Effector memory CD4-positive, alpha-beta T cell (primary cell): Measurements from ENCODE around the gene USP34.

Source experiments
- DNase-seq, 3 donors: peaks; one replicate each; pipeline ENCODE4 v3.0.0-alpha.2; 2020
- H3K27ac ChIP-seq: 2 replicates; pipeline ENCODE4 v1.7.0; 2013; ENCODE audit warnings: mild to moderate bottlenecking, low read length, moderate library complexity; ENCODE audit not compliant: insufficient read depth, poor library complexity, severe bottlenecking
- H3K27me3 ChIP-seq: replicated peaks from 2 replicates; pipeline ENCODE4 v1.7.0; 2013; ENCODE audit warnings: mild to moderate bottlenecking, low read length; ENCODE audit not compliant: insufficient read depth, control insufficient read depth, poor library complexity, severe bottlenecking
- H3K36me3 ChIP-seq: 2 replicates; pipeline ENCODE4 v1.7.0; 2013; ENCODE audit warnings: mild to moderate bottlenecking, low read length, moderate library complexity; ENCODE audit not compliant: control insufficient read depth, insufficient read depth
- H3K4me1 ChIP-seq: 2 replicates; pipeline ENCODE4 v1.7.0; 2013; ENCODE audit warnings: low read length, mild to moderate bottlenecking; ENCODE audit not compliant: control insufficient read depth, insufficient read depth, poor library complexity, severe bottlenecking
- H3K4me3 ChIP-seq: 2 replicates; pipeline ENCODE4 v1.7.0; 2013; ENCODE audit warnings: low read length, low read depth, mild to moderate bottlenecking; ENCODE audit not compliant: insufficient read depth, poor library complexity, severe bottlenecking
- H3K9me3 ChIP-seq: 2 replicates; pipeline ENCODE4 v1.7.0; 2013; ENCODE audit warnings: mild to moderate bottlenecking, low read length, moderate library complexity; ENCODE audit not compliant: control insufficient read depth

USP34 gene

DNA sequence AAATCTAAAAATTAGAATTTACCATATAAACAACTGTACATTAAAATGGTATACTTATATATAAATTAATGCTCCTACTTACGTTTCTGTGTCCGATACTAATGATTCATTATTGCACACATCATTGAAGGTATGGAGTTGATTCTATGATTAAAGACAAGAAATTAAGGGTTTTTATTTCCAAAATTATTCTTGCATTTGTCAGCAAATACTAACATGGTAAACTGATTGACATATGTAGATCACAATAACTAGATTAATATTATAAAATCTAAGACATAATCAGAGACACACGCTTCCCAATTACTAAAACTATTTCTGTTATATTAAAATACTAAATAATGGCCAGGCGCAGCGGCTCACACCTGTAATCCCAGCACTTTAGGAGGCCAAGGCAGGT lies 92.6 kb downstream of the USP34 start:
- Histone ChIP-seq H3K36me3 (peaks cover 51% of the 10 kb centered on the region), H3K27ac (no peak overlapping the region), H3K27me3 (no peaks in the 10 kb centered on the region), H3K4me3 (no peak overlapping the region), H3K4me1 (no peaks in the 10 kb centered on the region), H3K9me3 (no peaks in the 10 kb centered on the region)
- DNase-seq: no peak

DNA sequence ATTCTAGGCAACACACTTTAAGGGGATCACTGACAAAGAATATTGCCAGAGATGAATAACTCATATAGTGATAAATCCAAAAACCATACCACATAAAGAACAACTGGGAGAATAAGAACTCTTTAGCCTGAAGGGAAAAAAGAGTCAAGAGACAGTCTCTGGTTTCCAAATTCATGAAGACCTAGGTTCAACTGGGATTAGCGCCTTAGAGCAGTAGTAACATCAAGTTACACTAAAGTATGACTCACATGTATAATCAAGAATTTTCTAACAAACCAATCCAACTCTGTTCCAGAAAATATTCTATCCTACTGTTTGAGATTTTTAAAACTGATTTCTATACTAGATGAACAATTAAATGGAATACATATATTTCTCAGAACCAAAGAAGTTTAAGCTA lies 93.8 kb downstream of the USP34 start:
- peaks cover 45% of the 10 kb centered on the region for H3K36me3 ChIP-seq
- H3K9me3 ChIP-seq: no peaks in the 10 kb centered on the region
- no peak overlapping the region for H3K4me3 ChIP-seq
- H3K27ac ChIP-seq: no peak overlapping the region
- no peak for DNase-seq
- H3K27me3 ChIP-seq: no peaks in the 10 kb centered on the region
- no peaks in the 10 kb centered on the region for H3K4me1 ChIP-seq

DNA sequence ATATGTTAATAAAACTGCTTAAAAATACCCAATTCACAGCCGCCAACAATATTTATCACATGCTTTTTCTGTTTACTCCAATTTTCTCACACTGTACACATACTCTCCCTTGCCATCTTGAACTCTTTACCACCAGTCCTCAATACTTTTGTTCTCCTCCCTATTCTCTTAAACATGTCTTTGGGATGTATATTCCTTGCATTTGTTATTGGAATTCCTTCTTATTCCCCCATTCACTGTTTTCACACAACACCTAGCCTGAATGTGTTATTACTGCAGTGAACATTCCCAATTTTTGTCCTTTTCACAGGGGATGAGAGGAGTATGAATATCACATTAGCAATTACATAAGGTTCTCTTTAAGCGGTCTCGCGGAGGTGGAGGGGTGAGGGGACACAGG lies 94.7 kb downstream of the USP34 start:
- no peaks in the 10 kb centered on the region for H3K4me1 ChIP-seq
- H3K27me3 ChIP-seq: no peaks in the 10 kb centered on the region
- peaks cover 45% of the 10 kb centered on the region for H3K36me3 ChIP-seq
- DNase-seq: no peak
- no peak overlapping the region for H3K27ac ChIP-seq
- no peaks in the 10 kb centered on the region for H3K9me3 ChIP-seq
- no peak overlapping the region for H3K4me3 ChIP-seq

DNA sequence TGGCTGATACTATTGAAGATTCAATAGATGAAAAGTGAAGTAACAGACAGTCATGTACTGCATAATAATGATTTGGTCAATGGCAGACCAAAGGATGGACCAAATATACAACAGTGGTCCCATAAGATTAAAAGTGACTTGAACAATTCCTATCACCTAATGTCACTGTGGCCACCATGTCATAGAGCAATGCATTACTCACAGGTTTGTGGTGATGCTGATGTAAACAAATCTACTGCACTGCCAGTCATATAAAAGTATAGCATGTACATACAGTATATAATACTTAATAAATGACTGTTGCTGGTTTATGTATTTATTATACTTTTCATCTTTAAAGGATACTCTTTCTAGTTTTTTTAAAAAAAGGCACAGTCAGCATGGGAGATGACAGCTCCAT lies 99.9 kb downstream of the USP34 start:
- Histone ChIP-seq H3K27ac (no peak overlapping the region), H3K27me3 (no peaks in the 10 kb centered on the region), H3K9me3 (no peaks in the 10 kb centered on the region), H3K36me3 (peaks cover 19% of the 10 kb centered on the region), H3K4me3 (no peak overlapping the region), H3K4me1 (peaks cover 2% of the 10 kb centered on the region)
- no peak for DNase-seq

DNA sequence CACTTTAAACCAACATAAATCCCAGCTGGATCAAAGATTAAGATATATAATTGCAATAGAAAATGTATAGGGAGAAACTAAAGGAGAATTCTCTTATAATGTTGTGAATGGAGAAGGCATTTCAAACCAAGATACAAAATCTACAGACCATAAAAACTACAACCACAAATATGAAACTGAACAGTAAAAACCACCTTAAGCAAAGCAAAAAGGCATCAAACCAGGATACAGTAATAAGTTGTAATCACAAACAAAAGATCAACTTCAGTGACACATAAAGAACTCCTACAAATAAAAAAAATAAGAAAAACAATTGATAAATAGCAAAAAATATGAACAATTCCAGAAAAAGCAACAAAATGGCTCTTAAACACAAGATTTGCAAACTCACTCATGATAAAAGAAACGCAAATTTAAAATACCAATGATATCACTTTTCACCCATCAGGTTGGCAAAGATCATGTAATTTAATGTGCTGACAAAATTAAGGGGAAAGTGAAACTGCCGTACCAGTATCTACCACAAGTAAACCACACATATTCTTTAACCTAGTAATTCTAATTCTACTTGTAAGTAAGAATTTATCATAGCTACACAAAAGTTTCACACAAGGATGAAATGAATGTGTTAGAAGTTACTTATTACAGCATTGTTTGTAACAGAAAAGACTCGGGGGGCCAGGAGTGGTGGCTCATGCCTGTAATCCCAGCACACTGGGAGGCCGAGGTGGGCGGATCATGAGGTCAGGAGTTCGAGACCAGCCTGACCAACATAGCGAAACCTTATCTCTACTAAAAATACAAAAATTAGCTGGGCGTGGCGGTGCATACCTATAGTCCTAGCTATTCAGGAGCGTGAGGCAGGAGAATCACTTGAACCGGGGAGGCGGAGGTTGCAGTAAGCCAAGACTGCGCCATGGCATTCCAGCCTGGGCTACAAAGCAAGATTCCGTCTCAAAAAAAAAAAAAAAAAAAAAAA lies 101.9 kb downstream of the USP34 start:
- peaks cover 7% of the 10 kb centered on the region for H3K36me3 ChIP-seq
- no peaks in the 10 kb centered on the region for H3K9me3 ChIP-seq
- H3K4me1 ChIP-seq: peaks cover 7% of the 10 kb centered on the region
- no peak overlapping the region for H3K4me3 ChIP-seq
- no peak overlapping the region for H3K27ac ChIP-seq
- no peaks in the 10 kb centered on the region for H3K27me3 ChIP-seq
- no peak for DNase-seq

DNA sequence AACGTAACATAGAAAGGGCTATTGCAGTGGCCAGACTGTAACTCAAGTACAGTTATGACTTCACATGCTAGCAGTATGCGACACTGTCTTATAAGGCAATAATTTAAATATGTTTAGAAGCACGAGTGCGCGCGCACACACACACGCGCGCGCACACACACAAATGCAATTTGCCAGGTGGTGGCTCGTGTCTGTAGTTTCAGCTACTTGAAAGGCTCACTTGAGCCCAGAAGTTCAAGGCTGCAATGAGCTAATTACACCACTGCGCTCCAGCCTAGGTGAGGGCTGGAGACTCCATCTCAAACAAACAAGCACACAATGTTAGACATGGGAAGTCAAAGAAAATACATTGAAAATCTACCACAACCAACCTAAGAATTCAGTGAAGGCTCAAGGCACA lies 103.7 kb downstream of the USP34 start:
- Histone ChIP-seq H3K27me3 (no peaks in the 10 kb centered on the region), H3K27ac (no peak overlapping the region), H3K4me3 (no peak overlapping the region), H3K4me1 (peaks cover 7% of the 10 kb centered on the region), H3K36me3 (peaks cover 4% of the 10 kb centered on the region), H3K9me3 (no peaks in the 10 kb centered on the region)
- DNase-seq: no peak

DNA sequence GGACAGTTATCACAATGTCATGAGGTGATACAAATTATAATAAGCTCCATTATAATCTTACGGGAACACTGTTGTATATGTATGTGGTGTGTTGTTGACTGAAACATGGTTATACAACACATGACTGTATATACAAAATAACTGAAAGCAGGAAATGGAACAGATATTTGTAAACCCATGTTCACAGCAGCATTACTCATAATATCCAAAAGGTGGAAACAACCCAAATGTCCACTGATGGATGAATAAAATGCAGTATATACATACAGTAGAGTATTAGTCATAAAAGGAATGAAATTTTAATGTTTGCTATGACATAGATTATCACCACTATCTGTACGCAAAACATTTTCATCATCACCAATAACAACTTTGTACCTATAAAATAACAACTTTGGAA lies 107.3 kb downstream of the USP34 start:
- H3K36me3 ChIP-seq: peaks cover 4% of the 10 kb centered on the region
- no peaks in the 10 kb centered on the region for H3K27me3 ChIP-seq
- H3K4me1 ChIP-seq: peaks cover 7% of the 10 kb centered on the region
- no peak overlapping the region for H3K27ac ChIP-seq
- H3K4me3 ChIP-seq: no peak overlapping the region
- H3K9me3 ChIP-seq: no peaks in the 10 kb centered on the region
- DNase-seq: no peak

DNA sequence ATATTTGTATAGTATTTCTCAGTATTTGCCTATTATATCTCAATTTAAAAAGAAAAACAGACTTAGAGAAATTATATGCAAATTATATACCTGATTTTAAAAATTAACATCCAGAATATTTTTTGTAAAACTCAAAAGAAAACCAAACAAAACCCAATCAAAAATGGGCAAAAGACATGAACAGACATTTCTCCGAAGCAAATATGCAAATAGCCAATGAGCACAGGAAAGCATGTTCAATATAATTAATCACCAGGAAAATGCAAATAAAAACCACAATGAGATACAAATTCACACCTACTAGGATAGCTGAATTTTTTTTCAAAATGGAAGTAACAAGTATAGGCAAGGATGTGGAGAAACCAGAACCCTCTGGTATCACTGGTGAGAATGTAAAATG lies 108.0 kb downstream of the USP34 start:
- Histone ChIP-seq H3K27me3 (no peaks in the 10 kb centered on the region), H3K9me3 (no peaks in the 10 kb centered on the region), H3K4me3 (no peak overlapping the region), H3K27ac (no peak overlapping the region), H3K4me1 (peaks cover 7% of the 10 kb centered on the region), H3K36me3 (peaks cover 4% of the 10 kb centered on the region)
- no peak for DNase-seq

DNA sequence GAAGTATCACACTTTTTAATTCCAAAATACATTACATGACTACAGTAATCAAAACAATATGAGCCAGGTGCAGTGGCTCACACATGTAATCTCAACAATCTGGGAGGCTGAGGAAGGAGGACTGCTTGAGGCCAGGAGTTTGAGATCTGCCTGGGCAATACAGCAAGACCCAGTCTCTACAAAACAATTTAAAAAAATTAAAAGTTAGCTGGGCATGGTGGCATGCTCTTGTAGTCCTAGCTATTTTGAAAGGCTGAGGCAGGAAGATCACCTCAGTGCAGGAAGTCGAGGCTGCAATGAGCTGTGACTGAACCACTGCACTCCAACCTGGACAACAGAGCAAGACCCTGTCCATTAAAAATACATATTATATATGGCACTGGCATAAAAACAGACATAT lies 109.8 kb downstream of the USP34 start:
- DNase-seq: no peak
- H3K27me3 ChIP-seq: no peaks in the 10 kb centered on the region

DNA sequence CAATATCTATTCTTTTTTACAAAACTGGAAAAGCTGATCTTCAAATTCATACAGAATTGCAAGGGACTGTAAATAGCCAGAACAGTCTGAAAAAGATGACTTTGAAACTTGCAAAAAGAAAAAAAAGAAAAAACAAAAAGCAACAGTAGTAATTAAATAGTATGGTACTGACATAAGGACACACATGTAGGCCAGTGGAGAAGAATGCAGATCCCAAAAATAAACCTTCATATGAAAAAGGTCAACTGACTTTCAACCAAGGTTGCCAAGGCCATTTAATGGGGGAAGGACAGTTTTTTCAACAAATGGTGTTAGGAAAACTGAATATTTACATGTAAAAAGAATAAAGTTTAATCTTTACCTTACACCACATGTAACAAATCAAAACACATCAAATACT lies 111.8 kb downstream of the USP34 start:
- Histone ChIP-seq H3K4me1 (no peaks in the 10 kb centered on the region), H3K9me3 (no peaks in the 10 kb centered on the region), H3K36me3 (peaks cover 13% of the 10 kb centered on the region), H3K27ac (no peak overlapping the region), H3K27me3 (no peaks in the 10 kb centered on the region), H3K4me3 (no peak overlapping the region)
- no peak for DNase-seq

More for the DNA sequence above, 109.8 kb downstream of the USP34 start:
- Histone ChIP-seq H3K36me3 (no peaks in the 10 kb centered on the region), H3K4me1 (peaks cover 5% of the 10 kb centered on the region), H3K4me3 (no peak overlapping the region), H3K27ac (no peak overlapping the region), H3K9me3 (no peaks in the 10 kb centered on the region)
